Astrocyte of the cerebellum (primary cell): Measurements from ENCODE around the gene UNC79.

Experiments used
- DNase-seq: peaks from one replicate; pipeline ENCODE4 v3.0.0-alpha.2; 2011; ENCODE audit warnings: low read depth
- H3K4me3 ChIP-seq: 2 replicates; pipeline ENCODE4 v1.5.1; 2011; ENCODE audit warnings: mild to moderate bottlenecking, low read depth, low read length, moderate library complexity
- CTCF ChIP-seq: IDR thresholded peaks from 2 replicates; pipeline ENCODE4 v1.5.1; 2012; ENCODE audit warnings: low read length, low read depth, moderate library complexity, mild to moderate bottlenecking; ENCODE audit errors: missing control alignments
- in situ Hi-C: cut with HindIII; loops from 2 replicates; pipeline ENCODE4 v1.10.0; 2017; ENCODE audit warnings: low sequenced_read_pairs

Gene UNC79

GRCh38 chr14:93728651-93729016 is 297.9 kb downstream of the UNC79 start:
- in situ Hi-C loops = no loop called here
- H3K4me3 ChIP-seq = no peak overlapping the region
- no peak for DNase-seq
- TF ChIP-seq CTCF = no peak

GRCh38 chr14:93729993-93730392 is 299.3 kb downstream of the UNC79 start:
- in situ Hi-C loops = no loop called here
- no peak for TF ChIP-seq CTCF
- no peak for DNase-seq
- H3K4me3 ChIP-seq = no peak overlapping the region

GRCh38 chr14:93731753-93732152 is 301.0 kb downstream of the UNC79 start:
- in situ Hi-C loops = no loop called here
- DNase-seq = no peak
- H3K4me3 ChIP-seq = no peak overlapping the region
- no peak for TF ChIP-seq CTCF

GRCh38 chr14:93732524-93732923 is 301.8 kb downstream of the UNC79 start:
- TF ChIP-seq CTCF = no peak
- in situ Hi-C loops = no loop called here
- no peak overlapping the region for H3K4me3 ChIP-seq
- DNase-seq = no peak

- no peak for DNase-seq
- TF ChIP-seq CTCF = no peak
- in situ Hi-C loops = no loop called here
Measured at GRCh38 chr14:93733231-93733630, 302.5 kb downstream of the UNC79 start.

GRCh38 chr14:93733631-93734030 is 302.9 kb downstream of the UNC79 start:
- no peak for TF ChIP-seq CTCF
- in situ Hi-C loops = no loop called here
- H3K4me3 ChIP-seq = no peak overlapping the region
- DNase-seq = no peak

More at GRCh38 chr14:93733231-93733630, 302.5 kb downstream of the UNC79 start:
- no peak overlapping the region for H3K4me3 ChIP-seq
